CD4-positive, alpha-beta T cell treated with Interleukin-6 at 100 ng/mL for 8 hours (primary cell): ENCODE data around the gene PRKD2.

Source experiments
- DNase-seq: peaks from one replicate; pipeline ENCODE4 v3.0.0-alpha.2; 2020; ENCODE audit warnings: mixed read lengths, low spot score

The PRKD2 gene

DNA sequence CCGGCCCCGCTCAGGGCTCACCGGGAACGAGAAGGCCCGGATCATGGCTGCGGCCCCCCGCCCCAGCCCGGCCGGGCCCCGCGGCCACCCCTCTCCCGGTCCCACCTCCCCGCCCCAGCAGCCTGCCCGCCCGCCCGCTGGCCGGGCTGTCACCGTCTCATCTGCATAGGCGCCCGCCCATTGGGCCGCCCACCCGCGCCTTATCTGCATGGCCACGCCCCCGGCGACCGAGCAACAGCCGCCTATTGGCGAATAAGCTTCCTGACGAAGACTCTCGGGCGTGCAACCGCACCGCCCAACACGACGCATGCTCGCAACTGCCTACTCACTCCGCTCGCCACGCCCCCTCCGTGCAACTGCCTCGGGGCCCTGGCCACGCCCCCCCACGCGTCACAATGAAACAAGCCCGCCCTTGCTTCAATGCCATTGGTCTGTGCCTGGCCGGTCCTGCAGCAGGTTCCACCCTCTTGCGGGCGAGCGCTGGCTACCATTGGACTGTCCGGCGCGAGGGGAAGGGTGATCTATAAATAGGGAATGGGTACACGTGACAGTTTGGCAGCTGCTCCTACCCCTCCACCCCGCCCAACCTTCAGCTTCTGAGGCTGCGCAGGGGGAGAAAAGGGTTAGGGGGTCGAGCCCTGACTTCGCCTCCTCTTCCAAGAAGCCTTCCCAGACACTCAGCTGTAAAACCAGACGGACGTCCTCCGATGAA lies 55.7 kb downstream of the PRKD2 start, which contains the start of gene DACT3:
Gene DACT3 (minus strand): TSS at position 163 of the 712 bp plus-strand sequence. CDS start 118 bp downstream, at position 45.
- peak; percentile 100 for DNase-seq

DNA sequence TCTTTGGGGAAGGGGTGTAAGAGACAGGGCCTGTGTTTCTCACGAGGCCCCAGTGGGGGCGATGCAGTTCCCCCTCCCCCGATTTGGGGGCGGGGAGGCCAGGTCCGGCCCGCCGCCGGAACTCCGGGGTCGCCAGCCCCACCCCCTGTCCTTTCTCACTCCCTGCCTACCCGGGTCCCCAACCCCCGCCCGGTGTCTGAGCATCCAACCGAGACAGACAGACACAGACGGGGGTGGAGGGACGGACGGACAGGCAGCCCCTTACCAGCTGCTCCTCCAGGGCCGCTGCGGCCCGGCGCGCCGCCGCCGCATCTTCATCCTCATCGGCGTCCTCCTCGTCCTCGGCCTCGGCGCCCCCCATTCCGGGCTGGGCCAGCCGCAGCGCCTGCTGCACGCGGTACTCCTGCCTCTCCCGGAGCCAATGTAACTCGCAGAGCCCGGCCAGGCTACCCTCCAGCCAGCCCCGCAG lies 56.3 kb downstream of the PRKD2 start:
- DNase-seq: no peak

DNA sequence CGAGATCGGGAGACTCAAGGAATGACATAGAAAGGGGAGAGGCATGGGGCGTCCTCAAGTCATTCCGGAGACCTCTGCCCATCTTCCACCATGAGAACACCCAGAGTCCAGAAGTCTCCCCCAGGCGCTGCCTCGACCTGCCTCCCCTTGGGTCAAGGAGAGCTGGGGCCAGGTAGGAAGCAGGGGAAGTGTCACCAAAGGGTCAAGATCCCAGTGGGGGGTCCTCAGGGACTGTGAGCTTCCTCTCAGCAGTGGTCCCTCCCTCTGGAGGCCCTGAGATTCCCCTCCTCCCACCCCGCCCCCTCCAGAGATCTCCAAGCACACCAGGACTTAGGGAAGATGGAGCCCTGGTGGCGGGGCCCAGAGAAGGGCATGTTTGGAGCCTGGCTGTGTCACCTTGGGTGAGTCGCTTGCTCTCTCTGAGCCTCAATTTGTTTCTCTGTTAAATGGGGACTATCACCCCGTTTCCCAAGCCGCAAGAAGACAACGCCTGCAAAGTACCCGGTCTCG lies 56.9 kb downstream of the PRKD2 start:
- no peak for DNase-seq

DNA sequence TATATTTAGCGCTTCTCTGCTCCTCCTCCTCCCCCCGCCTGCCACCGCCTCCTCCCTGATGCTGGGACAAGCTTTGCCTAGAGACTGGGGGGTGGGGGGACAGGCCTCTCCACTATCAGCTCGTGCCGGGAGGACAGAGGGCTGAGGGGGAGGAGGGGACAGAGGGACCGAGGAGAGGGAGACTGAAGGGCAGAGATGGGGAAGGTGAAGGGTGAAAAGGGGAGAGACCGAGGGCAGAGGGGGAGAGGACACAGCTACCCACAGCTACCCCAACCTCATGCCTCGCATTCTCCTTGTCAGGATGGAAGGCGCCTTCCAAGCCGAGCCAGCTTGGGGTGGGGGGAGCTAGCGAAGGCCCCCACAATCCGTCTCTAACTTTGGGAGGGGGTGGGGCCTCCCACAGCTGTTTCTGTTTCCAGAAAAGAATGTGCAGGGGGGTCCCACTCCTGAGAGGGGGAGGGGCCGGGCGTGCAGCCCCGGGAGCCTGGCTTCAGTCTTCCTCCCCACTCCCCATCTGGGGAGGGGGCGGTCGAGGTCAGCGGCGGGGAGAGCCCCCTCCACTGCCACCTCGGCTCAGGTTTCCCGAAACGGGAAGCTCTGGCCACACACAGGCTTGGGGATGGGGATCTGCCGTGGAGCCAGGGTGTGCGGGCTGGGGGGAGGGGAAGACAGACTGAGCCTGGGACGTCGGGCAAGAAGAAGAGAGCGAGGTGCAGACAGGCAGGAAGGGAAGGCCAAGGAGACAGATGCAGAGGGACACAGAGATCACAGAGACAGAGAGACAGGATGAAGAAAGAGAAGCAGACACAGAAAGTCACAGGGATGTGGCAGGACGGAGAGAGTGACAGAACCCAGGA lies 57.5 kb downstream of the PRKD2 start:
- DNase-seq: no peak

DNA sequence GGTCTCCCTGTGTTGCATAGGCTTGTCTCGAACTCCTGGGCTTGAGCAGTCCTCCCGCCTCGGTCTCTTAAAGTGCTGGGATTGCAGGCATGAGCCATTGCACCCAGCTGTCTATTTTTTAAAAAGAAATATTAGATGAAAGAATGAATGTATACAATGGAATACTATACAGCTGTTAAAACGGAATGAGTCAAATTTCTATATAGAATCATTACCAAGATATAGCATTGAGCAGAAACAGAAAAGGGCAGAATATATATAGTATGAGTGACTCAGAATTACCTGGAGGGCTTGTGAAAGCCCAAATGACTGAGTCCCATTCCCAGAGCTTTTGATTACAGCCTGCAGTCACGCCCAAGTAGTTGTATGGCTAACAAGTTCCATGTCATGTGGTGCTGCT lies 60.4 kb downstream of the PRKD2 start:
- DNase-seq: no peak

DNA sequence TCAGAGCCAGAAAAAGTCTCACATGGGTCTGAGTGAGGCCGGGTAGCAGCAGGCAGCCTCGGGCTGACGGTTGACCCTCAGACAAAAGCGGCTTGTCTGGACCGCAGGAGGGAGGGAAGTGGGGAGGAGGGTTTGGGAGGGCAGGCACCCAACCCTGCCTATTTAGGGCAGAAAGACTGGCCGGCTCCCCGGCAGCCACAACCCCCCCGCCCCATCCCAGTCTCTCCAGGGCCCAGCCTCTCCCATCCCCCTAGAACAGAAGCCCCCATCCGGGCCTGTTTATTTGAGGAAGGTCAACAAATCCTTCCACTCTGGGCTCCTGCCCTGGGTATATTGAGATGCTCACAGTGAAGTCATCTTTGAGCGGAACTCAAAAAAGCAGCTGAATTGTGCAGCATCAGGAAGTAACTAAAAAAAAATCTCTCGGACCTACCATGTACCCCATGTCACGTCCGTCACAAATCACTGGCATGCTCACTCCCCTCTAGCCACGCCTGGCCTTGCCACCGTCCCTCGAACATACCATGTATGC lies 62.2 kb downstream of the PRKD2 start:
- DNase-seq: no peak

DNA sequence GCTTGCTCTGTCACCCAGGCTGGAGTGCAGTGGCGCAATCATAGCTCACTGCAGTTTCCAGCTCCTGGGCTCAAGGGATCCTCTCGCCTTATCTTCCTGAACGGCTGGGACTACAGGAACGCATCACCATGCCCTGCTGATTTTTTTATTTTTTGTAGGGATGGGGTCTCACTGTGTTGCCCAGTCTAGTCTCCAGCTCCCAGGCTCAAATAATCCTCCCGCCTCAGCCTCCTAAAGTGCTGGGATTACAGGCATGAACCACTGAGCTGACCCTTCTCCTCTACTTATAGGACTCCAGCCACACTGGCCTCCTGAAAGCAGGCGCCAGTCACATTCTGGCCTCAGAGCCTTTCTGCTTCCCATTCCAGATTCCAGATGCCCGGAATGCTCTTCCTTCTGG lies 66.5 kb downstream of the PRKD2 start:
- no peak for DNase-seq

DNA sequence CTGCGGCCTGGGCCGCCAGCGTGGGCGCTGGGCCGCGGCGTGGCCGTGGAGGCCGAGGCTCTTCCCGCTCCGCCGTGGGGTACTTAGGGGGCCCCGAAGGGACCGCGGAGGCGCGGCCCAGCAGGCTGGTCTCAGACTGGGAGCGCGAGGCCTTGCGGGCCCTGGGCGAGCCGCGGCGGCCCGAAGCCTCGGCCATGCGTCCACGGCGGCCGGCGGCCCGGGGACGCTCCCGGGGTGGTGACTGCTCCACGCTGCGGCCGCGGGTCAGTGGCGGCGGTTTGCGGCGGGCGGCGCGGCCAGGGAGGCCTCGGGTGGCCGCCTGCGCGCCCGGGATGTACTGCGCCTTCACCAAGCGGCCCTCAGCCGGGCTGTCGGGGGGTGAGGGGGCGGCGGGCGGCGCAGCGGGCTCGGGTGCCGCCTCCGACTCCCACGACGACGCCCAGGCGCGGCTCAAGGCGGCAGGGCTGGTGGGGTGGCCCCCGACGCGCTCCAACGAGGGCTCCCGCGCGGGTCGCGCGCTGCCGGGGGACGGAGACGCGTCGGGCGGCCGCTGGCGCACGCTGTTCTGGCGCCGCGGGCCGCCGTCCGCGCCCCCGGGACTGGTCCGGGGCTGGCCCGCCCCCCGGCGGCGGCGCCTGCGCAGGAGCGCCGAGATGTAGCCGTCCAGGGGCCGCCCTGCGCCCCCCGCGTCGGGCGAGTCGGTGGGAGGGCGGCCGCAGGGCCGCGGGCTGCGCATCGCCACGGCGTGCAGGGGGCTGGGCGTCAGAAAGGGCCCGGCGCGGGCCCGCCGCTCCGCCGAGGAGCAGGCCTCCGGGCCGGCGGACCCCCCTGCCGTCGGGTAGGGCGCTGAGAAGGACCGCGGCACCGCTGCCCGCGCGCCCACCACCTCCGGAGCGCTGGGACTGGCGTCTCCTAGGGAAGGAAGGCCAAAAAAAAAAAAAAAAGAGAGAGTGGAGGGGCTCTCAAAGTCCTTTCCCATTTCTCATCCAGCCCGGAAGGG lies 67.7 kb downstream of the PRKD2 start:
- no peak for DNase-seq

DNA sequence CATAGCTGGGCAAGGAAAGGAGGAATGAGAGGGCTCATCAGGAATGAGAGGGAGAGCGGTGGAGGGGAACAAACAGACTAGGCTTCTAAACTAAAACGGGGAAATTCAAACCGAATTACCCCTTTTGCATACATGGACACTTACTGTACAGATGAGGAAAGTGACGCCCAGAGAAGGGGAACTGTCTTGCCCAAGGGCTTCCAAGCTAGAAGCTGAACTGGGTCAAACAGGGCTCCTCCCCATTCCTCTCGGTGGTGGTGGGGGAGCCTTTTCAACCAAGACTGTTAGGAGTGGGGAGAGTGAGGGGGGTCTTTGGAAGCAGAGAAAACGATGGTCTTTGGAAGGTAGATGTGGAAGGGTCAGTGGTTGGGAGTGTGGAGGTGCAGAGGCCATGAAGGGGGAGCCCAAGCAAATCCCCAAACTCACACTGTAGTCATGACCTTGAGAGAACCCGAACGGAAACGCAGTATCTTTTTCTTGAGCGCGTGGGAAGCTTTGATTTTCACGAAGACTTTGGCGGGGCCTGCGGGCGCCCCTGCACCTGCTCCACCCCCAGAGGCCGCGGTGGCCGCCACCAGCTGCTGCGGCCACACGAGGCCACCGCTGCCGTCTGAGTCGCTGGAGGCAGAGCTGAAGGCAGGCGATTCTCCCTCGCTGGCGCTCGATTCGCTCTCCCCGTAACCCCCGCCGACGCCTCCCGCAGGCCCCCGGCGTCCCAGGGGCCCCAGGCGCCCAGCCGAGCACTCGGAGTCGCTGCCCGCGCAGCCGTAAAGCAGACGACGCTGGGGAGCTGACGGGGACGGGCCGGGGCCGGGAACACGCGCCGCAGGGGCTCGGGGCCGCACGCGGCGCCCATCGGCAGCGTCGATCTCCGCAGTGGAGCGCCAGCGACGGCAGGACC lies 68.6 kb downstream of the PRKD2 start:
- no peak for DNase-seq

DNA sequence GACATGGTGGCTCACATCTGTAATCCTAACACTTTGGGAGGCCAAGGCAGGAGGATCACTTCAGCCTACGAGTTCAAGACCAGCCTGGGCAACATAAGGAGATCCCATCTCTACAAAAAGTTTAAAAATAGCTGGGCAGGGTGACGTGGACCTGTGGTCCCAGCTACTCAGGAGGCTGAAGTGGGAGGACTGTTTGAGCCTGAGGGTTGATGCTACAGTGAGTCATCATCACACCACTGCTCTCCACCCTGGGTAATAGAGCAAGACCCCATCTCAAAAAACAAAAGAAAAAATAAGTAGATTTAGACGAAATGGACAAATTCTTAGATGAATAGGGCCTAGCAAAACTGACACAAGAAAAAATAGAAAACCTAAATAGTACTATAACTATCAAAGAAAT lies 70.5 kb downstream of the PRKD2 start:
- no peak for DNase-seq

DNA sequence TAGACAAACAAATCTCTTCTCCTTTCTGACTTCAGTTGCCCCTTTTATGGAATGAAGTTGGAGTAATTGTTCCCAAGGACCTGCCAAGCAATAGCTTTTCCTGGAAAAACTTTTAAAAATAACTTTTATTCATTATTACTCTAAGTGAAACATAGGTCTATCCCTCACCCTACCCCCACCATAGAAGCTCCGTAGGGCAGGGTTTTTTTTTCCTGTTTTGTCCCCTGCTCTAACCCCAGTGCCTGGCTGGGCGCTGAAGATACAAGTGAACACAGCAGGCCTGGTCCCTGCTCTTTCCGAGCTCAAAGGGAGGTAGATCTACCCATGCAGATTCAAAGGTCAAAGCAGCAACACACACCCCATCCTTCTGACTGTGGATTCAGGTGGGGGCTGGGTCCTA lies 72.2 kb downstream of the PRKD2 start:
- DNase-seq: no peak

DNA sequence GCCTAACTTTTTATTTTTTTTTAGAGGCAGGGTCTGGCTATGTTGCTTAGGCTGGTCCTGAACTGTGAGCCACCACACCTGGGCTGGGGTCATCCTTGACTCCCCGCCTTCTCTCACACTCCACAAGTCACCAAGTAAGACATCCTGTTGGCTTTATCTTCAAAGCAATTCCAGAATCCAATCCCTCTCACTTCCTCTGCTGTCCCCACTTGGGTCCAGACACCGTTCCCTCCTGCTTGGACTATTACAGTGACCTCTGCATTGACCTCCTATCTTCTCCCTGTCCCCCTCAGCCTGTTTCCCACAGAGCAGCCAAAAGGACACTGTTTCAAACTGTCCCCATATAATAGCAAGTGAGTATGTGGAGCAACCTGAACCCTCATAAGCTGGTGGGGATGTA lies 76.3 kb downstream of the PRKD2 start:
- no peak for DNase-seq

DNA sequence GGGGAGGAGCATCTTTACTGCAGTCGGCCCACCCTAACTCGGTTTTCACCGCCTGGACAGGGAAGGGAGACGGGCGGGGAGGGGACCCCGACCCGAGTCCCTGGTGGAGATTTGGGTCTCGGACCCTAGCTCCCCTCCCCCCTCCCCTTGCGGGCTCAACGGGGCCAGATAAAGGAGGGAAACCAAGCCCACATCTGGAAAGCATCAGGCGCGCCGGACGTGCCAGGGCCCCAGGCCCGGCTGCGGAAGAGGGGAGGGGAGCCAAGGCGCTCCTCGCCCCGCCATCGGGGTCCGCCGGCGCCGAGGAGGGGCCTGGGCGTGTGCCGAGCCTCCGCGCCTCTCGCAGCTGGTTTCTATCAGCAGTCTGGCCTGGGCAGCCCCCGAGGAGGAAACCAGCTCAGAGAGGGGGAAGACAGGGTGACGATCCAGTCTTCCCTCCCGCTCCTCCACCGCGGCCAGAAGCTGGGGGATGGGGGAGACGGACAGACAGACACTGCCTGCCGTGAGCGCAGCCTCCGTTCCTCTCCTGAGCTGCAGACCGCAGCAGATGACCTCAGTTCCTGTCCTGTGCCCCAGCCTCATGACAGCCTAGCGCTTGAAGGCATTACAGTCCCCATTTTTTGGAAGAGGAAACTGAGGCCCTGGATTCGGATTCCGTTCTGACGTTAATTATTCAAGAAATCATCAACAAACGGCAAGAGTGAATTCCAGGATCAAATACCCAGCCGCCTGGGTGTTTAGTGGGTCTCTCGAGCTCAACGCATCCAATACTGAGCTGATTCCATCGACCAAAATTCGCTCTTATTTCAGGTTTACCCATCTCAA lies 77.3 kb downstream of the PRKD2 start:
- no peak for DNase-seq

DNA sequence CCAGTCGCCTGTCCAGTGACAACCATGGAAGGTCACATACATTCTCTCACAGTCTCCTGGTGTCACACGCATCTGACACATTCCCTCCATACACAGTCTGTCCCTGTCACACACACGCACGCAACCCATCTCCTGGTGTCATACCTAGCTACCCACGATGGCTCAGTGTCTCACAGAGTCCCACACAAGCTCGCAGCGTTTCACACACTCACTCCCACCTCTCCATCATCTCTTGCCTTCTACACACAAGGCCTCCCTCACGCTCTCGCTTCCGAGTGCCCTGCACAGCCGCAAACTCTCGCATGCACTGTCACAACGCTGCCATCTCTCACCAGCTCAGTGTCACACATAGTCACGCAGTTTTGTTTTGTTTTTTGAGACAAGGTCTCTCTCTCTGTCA lies 79.7 kb downstream of the PRKD2 start:
- no peak for DNase-seq

DNA sequence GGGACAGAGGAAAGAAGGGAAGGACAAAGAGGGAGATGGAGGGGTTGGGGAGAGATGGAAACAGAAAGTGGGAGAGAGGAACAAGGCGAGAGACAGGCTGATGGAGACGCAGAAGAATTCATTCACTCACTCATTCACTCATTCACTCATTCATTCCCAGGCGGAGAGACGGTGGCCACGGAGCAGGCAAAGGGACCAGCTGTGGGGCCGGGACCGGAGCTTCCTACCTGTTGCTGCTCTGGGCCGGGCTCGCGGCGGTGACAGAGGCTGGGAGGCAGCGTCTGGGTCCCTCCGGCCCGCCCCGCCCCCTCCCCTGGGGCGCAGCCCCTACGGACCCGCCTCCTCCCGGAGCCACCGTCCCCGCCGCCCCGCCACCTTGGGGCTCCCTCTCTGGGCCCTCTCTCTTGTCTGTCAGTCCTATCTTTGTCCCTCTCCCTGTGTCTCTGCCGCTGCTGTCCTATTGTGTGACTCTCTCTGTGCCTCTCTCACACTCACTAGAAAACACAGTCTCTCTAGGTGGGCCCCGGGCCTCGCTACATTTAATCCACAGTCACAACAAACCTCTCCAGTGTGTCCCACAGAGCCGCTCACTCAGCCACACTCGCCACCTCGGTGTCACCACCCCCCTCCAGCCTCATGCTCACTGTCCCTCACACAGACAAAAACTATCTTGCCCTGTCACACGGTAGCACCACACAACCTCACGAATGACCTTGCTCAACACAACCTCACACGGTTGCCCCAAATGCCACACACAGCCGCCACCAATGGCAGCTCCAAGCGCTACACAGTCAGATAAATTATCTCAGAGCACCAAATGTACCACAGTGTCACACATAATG lies 80.8 kb downstream of the PRKD2 start, which contains the start of gene GNG8:
Gene GNG8 (minus strand): TSS at position 283 of the 842 bp plus-strand sequence. CDS start 1,520 bp downstream, outside the sequence.
- no peak for DNase-seq

DNA sequence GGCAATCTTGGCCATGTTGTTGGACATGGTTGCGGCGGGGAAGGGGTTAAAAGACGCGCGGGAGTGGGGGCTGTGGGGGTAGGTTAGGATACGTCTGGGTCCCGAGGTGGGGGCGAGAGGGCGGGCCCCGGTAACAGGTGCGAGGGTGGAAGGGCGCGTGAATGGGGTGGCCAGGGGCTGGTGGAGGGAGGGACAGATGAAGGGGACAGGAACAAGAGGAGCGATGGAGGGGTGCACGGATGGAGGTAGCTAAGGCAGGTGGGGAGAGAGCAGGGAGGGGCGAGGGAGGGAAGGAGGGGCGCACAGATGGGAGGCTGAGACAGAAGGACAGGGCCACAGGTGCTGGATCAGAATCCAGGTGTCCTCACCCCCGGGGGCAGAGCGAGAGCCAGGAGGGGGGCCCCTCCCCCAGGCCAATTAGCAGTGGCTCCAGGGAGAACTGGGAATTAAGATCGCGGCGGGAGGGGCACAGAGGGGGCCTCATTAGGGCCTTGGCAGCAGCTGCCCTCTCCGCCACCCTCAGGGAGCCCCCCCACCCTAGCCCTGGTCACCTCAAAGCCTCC lies 82.2 kb downstream of the PRKD2 start:
- no peak for DNase-seq

DNA sequence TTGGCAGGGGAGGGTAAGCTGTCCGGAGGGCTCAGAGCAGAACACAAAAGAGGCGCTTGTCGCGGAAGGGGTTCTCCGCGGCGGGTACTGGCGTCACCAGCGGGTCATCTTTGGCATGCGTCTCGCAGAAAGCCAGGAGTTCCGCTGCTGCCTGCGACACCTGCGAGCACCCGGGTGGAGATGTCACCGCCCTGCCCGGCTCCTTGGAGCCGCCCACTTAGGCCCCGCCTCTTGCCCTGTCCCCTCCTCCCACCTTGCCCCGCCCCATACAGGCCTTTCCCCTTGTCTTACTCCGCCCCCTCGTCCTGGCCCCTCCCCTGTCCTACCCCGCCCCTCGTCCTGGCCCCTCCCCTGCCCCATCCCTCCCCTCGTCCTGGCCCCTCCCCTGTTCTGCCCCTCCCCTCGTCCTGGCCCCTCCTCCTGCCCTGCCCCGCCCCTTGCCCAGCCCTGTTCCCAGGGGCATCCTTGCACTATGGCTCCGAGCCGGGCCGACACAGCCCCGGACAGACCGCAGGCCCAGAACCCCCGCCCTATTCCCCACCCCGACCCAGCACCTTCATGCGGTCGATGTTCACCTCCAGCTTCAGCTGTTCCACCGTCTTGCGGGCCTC lies 82.8 kb downstream of the PRKD2 start:
- DNase-seq: peak; percentile 95

DNA sequence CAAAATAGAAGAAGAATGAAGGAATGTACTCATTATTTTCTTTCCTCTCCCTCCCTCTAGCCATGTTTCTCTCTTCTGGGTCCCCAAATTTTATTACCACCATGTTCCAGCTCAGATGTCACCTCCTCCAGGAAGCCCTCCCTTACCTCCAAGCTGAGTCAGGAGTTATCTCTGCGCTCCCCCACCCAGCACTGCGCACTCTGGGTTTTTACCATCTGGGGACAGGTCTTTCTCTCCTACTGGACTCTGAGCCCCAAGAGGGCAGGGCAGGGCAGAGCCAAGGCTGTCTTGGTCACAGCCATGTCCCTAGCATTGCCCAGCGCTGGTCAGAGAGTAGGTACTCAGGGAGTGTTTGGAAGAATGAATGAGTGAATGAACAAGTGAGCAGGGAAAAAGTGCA lies 83.8 kb downstream of the PRKD2 start:
- DNase-seq: no peak
